Muscle layer of duodenum (tissue), 2 donors: ENCODE results near the gene RPL9.
"Not testable (repeated sequence)": the region's sequence is repeated elsewhere in the genome, so short reads cannot be mapped to it uniquely, and the experiment has no call there.

Experiments used
- H3K27ac ChIP-seq: one replicate; pipeline ENCODE4 v1.7.0; 2013; ENCODE audit warnings: mild to moderate bottlenecking, low read length
- H3K27me3 ChIP-seq: one replicate; pipeline ENCODE4 v1.7.0; 2013; ENCODE audit warnings: low read depth, mild to moderate bottlenecking, control low read depth, low read length
- H3K36me3 ChIP-seq, 2 donors: one replicate each; pipeline ENCODE4 v1.7.0; 2013; ENCODE audit warnings: low read length in 2 of 2, control low read depth in 1 of 2, mild to moderate bottlenecking in 1 of 2; ENCODE audit not compliant: insufficient read depth in 2 of 2, control insufficient read depth in 1 of 2
- H3K4me1 ChIP-seq, 2 donors: one replicate each; pipeline ENCODE4 v1.7.0; 2013; ENCODE audit warnings: low read length in 2 of 2, mild to moderate bottlenecking in 2 of 2, control low read depth in 1 of 2, moderate library complexity in 1 of 2; ENCODE audit not compliant: insufficient read depth in 2 of 2, control insufficient read depth in 1 of 2
- H3K4me3 ChIP-seq, 2 donors: one replicate each; pipeline ENCODE4 v1.7.0; 2013; ENCODE audit warnings: low read length in 2 of 2, low read depth in 1 of 2, mild to moderate bottlenecking in 1 of 2
- H3K9me3 ChIP-seq, 2 donors: one replicate each; pipeline ENCODE4 v1.7.0; 2013; ENCODE audit warnings: low read length in 2 of 2, control low read depth in 1 of 2, mild to moderate bottlenecking in 1 of 2; ENCODE audit not compliant: control insufficient read depth in 1 of 2
- donor health status: healthy.

The RPL9 gene

GRCh38 chr4:39458505-39459300 lies at the start of gene RPL9, which contains the start of gene LIAS:
Gene RPL9 (minus strand): TSS chr4:39458922. CDS start chr4:39458439, 483 bp downstream.
Gene LIAS (plus strand): TSS chr4:39459056. CDS start chr4:39459118, 62 bp downstream.
- Histone ChIP-seq H3K4me3 (peak within 1 kb of the TSS; percentile 78 to 97), H3K4me1 (peaks cover 3 to 25% of the 10 kb centered on the region in 2 donors), H3K27ac (peak within 1 kb of the TSS; percentile 98), H3K9me3 (no peaks in the 10 kb centered on the region), H3K27me3 (no peaks in the 10 kb centered on the region), H3K36me3 (peaks cover 35 to 54% of the 10 kb centered on the region in 2 donors)

GRCh38 chr4:39505581-39505980 lies 46.9 kb upstream of the RPL9 start:
- Histone ChIP-seq H3K36me3 (peaks cover 57 to 81% of the 10 kb centered on the region in 2 donors), H3K4me1 (peaks cover 0 to 3% of the 10 kb centered on the region in 2 donors)

GRCh38 chr4:39504538-39504937 lies 45.8 kb upstream of the RPL9 start:
- no peaks in the 10 kb centered on the region for H3K27me3 ChIP-seq
- H3K4me3 ChIP-seq: no peak overlapping the region
- no peak overlapping the region for H3K27ac ChIP-seq
- no peaks in the 10 kb centered on the region for H3K9me3 ChIP-seq
- H3K36me3 ChIP-seq: peaks cover 52 to 74% of the 10 kb centered on the region in 2 donors
- peaks cover 0 to 3% of the 10 kb centered on the region in 2 donors for H3K4me1 ChIP-seq

More at GRCh38 chr4:39505581-39505980, 46.9 kb upstream of the RPL9 start:
- Histone ChIP-seq H3K9me3 (no peaks in the 10 kb centered on the region), H3K4me3 (no peak overlapping the region), H3K27ac (no peak overlapping the region), H3K27me3 (no peaks in the 10 kb centered on the region)

- H3K27me3 ChIP-seq, H3K9me3 ChIP-seq, H3K4me1 ChIP-seq, H3K4me3 ChIP-seq: not testable (repeated sequence)
- Histone ChIP-seq H3K27ac (peak overlapping the region; percentile 67), H3K36me3 (peaks cover 50 to 64% of the 10 kb centered on the region in 2 donors)
These were observed 43.9 kb upstream of the RPL9 start for GRCh38 chr4:39502664-39503035.

GRCh38 chr4:39502019-39502663 lies 43.4 kb upstream of the RPL9 start:
- Histone ChIP-seq H3K4me1 (peaks cover 0 to 3% of the 10 kb centered on the region in 2 donors), H3K36me3 (peaks cover 48 to 59% of the 10 kb centered on the region in 2 donors), H3K27ac (peak overlapping the region; percentile 68), H3K9me3 (no peaks in the 10 kb centered on the region), H3K4me3 (no peak overlapping the region), H3K27me3 (no peaks in the 10 kb centered on the region)

- Histone ChIP-seq H3K27me3 (no peaks in the 10 kb centered on the region), H3K36me3 (peaks cover 21 to 36% of the 10 kb centered on the region in 2 donors)
These were observed 40.0 kb upstream of the RPL9 start for GRCh38 chr4:39498727-39499020.

GRCh38 chr4:39497909-39498726 lies 39.4 kb upstream of the RPL9 start:
- Histone ChIP-seq H3K27ac (no peak overlapping the region), H3K4me3 (no peak overlapping the region), H3K9me3 (no peaks in the 10 kb centered on the region), H3K4me1 (peaks cover 0 to 3% of the 10 kb centered on the region in 2 donors), H3K27me3 (no peaks in the 10 kb centered on the region), H3K36me3 (peaks cover 16 to 30% of the 10 kb centered on the region in 2 donors)

More at GRCh38 chr4:39498727-39499020, 40.0 kb upstream of the RPL9 start:
- Histone ChIP-seq H3K4me1 (peaks cover 0 to 3% of the 10 kb centered on the region in 2 donors), H3K9me3 (no peaks in the 10 kb centered on the region), H3K27ac (no peak overlapping the region), H3K4me3 (no peak overlapping the region)

GRCh38 chr4:39495446-39496213 lies 36.9 kb upstream of the RPL9 start:
- Histone ChIP-seq H3K27me3 (no peaks in the 10 kb centered on the region), H3K9me3 (no peaks in the 10 kb centered on the region), H3K36me3 (peaks cover 10 to 12% of the 10 kb centered on the region in 2 donors), H3K27ac (no peak overlapping the region), H3K4me3 (no peak overlapping the region), H3K4me1 (no peaks in the 10 kb centered on the region)

- Histone ChIP-seq H3K36me3 (peaks cover 7 to 9% of the 10 kb centered on the region in 2 donors), H3K4me3 (no peak overlapping the region), H3K4me1 (no peaks in the 10 kb centered on the region)
These were observed 35.6 kb upstream of the RPL9 start for GRCh38 chr4:39494354-39494753.

GRCh38 chr4:39490322-39490721 lies 31.6 kb upstream of the RPL9 start:
- H3K4me3 ChIP-seq: no peak overlapping the region
- H3K27ac ChIP-seq: no peak overlapping the region
- no peaks in the 10 kb centered on the region for H3K9me3 ChIP-seq
- H3K4me1 ChIP-seq: no peaks in the 10 kb centered on the region
- H3K36me3 ChIP-seq: no peaks in the 10 kb centered on the region
- no peaks in the 10 kb centered on the region for H3K27me3 ChIP-seq

More at GRCh38 chr4:39494354-39494753, 35.6 kb upstream of the RPL9 start:
- H3K9me3 ChIP-seq: no peaks in the 10 kb centered on the region
- no peak overlapping the region for H3K27ac ChIP-seq
- H3K27me3 ChIP-seq: no peaks in the 10 kb centered on the region
